Ectodermal cell (in vitro differentiated cells): ENCODE measurements around the gene OPN1MW.
"Not testable (repeated sequence)": the region's sequence is repeated elsewhere in the genome, so short reads cannot be mapped to it uniquely, and the experiment has no call there.

Source experiments
- H3K27ac ChIP-seq: 2 replicates; pipeline ENCODE4 v1.7.0; 2013; ENCODE audit warnings: mild to moderate bottlenecking, low read depth, low read length; ENCODE audit not compliant: insufficient read depth, poor library complexity, severe bottlenecking
- H3K27me3 ChIP-seq: 2 replicates; pipeline ENCODE4 v1.7.0; 2013; ENCODE audit warnings: mild to moderate bottlenecking, low read length; ENCODE audit not compliant: insufficient read depth, control insufficient read depth, poor library complexity, severe bottlenecking
- H3K36me3 ChIP-seq: one replicate; pipeline ENCODE4 v1.7.0; 2013; ENCODE audit warnings: low read length; ENCODE audit not compliant: control insufficient read depth, insufficient read depth
- H3K4me1 ChIP-seq: one replicate; pipeline ENCODE4 v1.7.0; 2013; ENCODE audit warnings: low read length; ENCODE audit not compliant: control insufficient read depth, insufficient read depth
- H3K4me3 ChIP-seq: 2 replicates; pipeline ENCODE4 v1.7.0; 2013; ENCODE audit warnings: low read depth, low read length, control low read depth; ENCODE audit not compliant: insufficient read depth
- H3K9me3 ChIP-seq: 2 replicates; pipeline ENCODE4 v1.7.0; 2013; ENCODE audit warnings: mild to moderate bottlenecking, low read length, moderate library complexity; ENCODE audit not compliant: control insufficient read depth
- WGBS, 2 experiments: methylation state at CpG; one replicate each; pipeline ENCODE4 v1.1.7; 2013; ENCODE audit warnings: missing lambda C conversion rate in 2 of 2; 5-methylcytosine and 5-hydroxymethylcytosine counted together

OPN1MW gene

GRCh38 chrX:154209670-154210418 lies 27.4 kb downstream of the OPN1MW start:
- H3K36me3 ChIP-seq, H3K27me3 ChIP-seq, H3K4me1 ChIP-seq, H3K4me3 ChIP-seq, H3K9me3 ChIP-seq, H3K27ac ChIP-seq: not testable (repeated sequence)
- no CpG with 5 or more reads among the region's 21 CpGs for WGBS, 2 experiments

- 59 to 70% methylated on average over 4 of the region's 9 CpGs for WGBS, 2 experiments
- H3K9me3 ChIP-seq, H3K27ac ChIP-seq, H3K27me3 ChIP-seq, H3K4me3 ChIP-seq, H3K4me1 ChIP-seq, H3K36me3 ChIP-seq: not testable (repeated sequence)
Observed at GRCh38 chrX:154211057-154211456, 28.7 kb downstream of the OPN1MW start.

GRCh38 chrX:154211499-154211898 lies 29.1 kb downstream of the OPN1MW start:
- H3K9me3 ChIP-seq, H3K27ac ChIP-seq, H3K36me3 ChIP-seq, H3K27me3 ChIP-seq, H3K4me1 ChIP-seq, H3K4me3 ChIP-seq: not testable (repeated sequence)
- no CpG with 5 or more reads among the region's 10 CpGs for WGBS, 2 experiments

DNA sequence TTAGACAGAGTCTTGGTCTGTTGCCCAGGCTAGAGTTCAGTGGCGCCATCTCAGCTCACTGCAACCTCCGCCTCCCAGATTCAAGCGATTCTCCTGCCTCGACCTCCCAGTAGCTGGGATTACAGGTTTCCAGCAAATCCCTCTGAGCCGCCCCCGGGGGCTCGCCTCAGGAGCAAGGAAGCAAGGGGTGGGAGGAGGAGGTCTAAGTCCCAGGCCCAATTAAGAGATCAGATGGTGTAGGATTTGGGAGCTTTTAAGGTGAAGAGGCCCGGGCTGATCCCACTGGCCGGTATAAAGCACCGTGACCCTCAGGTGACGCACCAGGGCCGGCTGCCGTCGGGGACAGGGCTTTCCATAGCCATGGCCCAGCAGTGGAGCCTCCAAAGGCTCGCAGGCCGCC lies 37.1 kb downstream of the OPN1MW start, which contains the start of gene OPN1MW2:
OPN1MW2 (plus strand) TSS at position 301 of the 400 bp plus-strand sequence; CDS start at position 361, 60 bp downstream.
- WGBS, 2 experiments, result no CpG with 5 or more reads among the region's 16 CpGs
- not testable (repeated sequence) for H3K36me3 ChIP-seq, H3K4me1 ChIP-seq, H3K9me3 ChIP-seq, H3K27me3 ChIP-seq, H3K4me3 ChIP-seq, H3K27ac ChIP-seq

DNA sequence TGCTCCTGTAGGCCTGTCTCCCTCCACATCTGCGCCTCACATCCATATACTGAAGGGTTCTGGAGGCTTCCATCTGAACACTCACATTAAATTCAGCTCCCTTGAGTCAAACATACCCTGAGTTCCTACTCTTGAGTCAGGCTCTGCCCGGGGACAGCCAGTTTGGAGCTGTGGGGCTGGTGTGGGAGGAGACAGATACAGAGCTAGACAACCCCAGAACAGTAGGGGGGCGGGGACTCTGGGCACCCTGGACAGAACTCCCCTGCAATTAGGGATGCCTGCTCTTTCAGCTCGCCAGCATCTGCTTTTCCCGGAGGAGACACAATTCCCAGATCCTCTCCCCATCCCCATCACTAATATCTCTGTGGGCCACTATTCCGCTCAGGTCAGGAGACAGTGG lies 42.9 kb downstream of the OPN1MW start:
- not testable (repeated sequence) for H3K27me3 ChIP-seq, H3K9me3 ChIP-seq, H3K36me3 ChIP-seq, H3K4me3 ChIP-seq, H3K4me1 ChIP-seq, H3K27ac ChIP-seq
- no CpG with 5 or more reads among the region's 6 CpGs for WGBS, 2 experiments

- H3K9me3 ChIP-seq, H3K36me3 ChIP-seq, H3K4me3 ChIP-seq, H3K27me3 ChIP-seq, H3K4me1 ChIP-seq, H3K27ac ChIP-seq: not testable (repeated sequence)
- no CpG with 5 or more reads among the region's 9 CpGs for WGBS, 2 experiments
Observed at GRCh38 chrX:154226706-154227105, 44.3 kb downstream of the OPN1MW start.

- H3K27me3 ChIP-seq, H3K36me3 ChIP-seq, H3K4me3 ChIP-seq, H3K4me1 ChIP-seq, H3K9me3 ChIP-seq, H3K27ac ChIP-seq: not testable (repeated sequence)
- no CpG with 5 or more reads among the region's 3 CpGs for WGBS, 2 experiments
Observed at GRCh38 chrX:154231443-154231842, 49.0 kb downstream of the OPN1MW start.

DNA sequence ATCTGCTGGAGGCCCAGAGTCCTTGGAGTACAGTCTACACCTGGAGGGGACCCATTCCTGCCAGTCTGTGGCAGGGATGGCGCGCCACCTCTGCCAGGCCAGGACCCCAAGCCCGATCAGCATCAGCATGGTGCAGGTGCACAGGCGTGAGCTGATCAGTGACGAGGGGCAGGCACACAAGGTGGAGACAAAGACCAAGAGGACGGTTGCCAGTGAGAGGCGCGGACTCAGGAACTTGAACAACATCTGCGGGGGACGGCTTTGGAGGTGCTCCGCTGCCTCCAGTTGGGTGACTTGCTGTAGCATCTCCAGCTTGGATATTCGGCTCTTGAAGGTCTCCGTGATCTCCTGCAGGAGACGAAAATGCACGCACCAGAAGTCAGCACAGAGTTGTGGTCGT lies 51.2 kb downstream of the OPN1MW start:
- not testable (repeated sequence) for H3K4me1 ChIP-seq, H3K27ac ChIP-seq, H3K9me3 ChIP-seq, H3K36me3 ChIP-seq, H3K4me3 ChIP-seq, H3K27me3 ChIP-seq
- no CpG with 5 or more reads among the region's 16 CpGs for WGBS, 2 experiments

GRCh38 chrX:154238939-154239559 lies 56.7 kb downstream of the OPN1MW start:
- not testable (repeated sequence) for H3K27me3 ChIP-seq, H3K9me3 ChIP-seq, H3K36me3 ChIP-seq, H3K4me1 ChIP-seq, H3K4me3 ChIP-seq, H3K27ac ChIP-seq
- 89 to 91% methylated on average over 4 to 5 of the region's 11 CpGs for WGBS, 2 experiments

DNA sequence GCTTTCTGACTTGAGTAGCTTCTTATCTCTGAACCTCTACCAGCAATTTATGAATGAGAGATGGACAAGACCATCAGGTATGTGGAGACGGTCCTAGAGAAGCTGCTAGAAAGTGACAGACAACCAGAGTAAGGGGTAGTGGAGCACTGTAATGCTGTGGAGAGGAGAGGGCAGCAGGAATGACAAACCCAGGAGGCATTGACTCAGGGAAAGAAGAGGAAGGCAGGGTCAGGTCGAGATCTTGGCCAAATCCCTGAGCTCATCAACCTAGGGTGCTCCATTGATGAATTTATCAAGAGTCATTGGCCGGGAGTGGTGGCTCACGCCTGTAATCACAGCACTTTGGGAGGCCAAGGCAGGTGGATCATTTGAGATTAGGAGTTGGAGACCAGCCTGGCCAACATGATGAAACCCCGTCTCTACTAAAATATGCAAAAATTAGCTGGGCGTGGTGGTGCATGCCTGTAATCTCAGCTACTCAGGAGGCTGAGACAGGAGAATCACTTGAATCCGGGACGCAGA lies 57.6 kb downstream of the OPN1MW start:
- WGBS, 2 experiments, result 86 to 93% methylated on average over 5 of the region's 8 CpGs
- not testable (repeated sequence) for H3K36me3 ChIP-seq, H3K9me3 ChIP-seq, H3K27me3 ChIP-seq, H3K27ac ChIP-seq, H3K4me1 ChIP-seq, H3K4me3 ChIP-seq
